Measurements from ENCODE around the gene KRT6C.
"Not testable (repeated sequence)": the region's sequence is repeated elsewhere in the genome, so short reads cannot be mapped to it uniquely, and the experiment has no call there.

KRT6C gene

GRCh38 chr12:52473768-52474167, at the start of gene KRT6C:
TSS of gene KRT6C (minus strand) at chr12:52473805. CDS start at chr12:52473737, 68 bp downstream.
- no peak for DNase-seq (ENCODE audit: low read depth)

GRCh38 chr12:52522346-52523011, 48.9 kb upstream of the KRT6C start:
- no peak for DNase-seq (ENCODE audit: low read depth)

DNA sequence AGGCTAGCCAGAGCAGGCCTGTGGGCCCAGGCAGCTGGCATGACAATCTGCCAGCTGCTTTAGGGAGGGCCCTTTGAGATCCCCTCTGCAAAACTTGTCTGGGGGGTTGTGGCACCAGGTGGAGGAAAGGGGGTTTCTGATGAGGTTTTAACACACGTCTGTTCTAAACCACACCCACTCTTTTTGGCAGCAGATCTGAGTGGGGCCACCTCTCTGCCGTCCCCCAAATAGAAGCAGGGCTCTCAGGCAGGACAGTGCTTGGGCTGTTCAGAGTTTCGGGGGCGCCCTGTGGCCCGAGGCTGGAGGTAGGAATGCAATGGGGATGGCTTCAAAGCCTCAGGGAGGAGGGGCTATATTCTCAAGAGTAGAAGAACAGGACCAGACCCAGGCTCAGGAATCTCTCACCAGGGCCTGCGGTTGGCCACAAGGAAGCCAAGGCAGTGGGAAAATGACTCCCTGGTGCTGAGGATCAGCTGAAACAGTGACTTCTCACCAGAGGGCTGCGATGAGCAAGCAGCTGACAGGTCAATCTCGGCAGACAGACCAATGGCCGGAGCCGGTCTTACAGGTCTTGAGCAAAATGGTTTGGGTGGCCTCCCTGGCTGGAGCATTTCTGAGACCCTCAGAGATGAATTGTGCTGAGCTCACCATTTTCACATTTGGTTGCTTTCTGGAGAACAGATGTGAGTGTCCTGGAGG, 48.1 kb upstream of the KRT6C start:
- DNase-seq (ENCODE audit: low read depth): no peak

- DNase-seq (ENCODE audit: low read depth): no peak
These were observed 47.6 kb upstream of the KRT6C start for GRCh38 chr12:52521175-52521567.

GRCh38 chr12:52519826-52520662, 46.4 kb upstream of the KRT6C start, which contains the start of gene KRT5:
TSS of gene KRT5 (minus strand) at chr12:52520394. CDS start at chr12:52520296, 98 bp downstream.
- DNase-seq (ENCODE audit: low read depth): no peak

DNA sequence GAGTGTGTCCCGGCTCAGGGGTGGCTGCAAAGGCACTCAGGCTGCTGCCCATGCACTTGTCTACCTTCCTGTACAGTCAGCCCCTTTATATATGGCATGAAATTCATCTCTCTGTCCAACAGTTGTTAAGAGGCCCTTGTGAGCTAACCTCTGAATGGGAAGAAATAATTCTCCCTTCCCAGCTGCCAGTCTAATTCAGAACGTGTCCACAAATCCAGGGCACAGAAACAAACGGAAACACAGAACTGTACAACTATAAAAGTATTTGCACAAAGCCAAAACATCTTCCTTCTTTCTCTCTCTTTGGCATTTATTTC, 45.7 kb upstream of the KRT6C start:
- DNase-seq (ENCODE audit: low read depth): no peak

- no peak for DNase-seq (ENCODE audit: low read depth)
These were observed 45.2 kb upstream of the KRT6C start for GRCh38 chr12:52518574-52519386.

DNA sequence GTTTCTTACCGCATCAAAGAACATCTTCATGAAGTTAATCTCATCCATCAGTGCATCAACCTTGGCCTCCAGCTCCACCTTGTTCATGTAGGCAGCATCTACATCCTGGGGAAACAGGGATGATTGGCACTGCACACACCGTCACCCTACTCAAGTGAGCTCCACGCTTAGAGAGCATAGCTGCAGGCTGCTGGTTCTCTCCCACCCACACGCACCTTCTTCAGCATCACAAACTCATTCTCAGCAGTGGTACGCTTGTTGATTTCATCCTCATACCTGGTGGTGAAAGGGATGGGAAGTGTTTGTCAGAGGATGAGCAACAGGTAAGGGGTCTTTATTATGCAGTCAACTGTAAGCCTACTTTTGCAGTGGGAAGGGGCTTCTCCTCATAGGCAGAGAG, 44.3 kb upstream of the KRT6C start:
- no peak for DNase-seq (ENCODE audit: low read depth)

- DNase-seq (ENCODE audit: low read depth): no peak
These were observed 43.6 kb upstream of the KRT6C start for GRCh38 chr12:52517005-52517835.

DNA sequence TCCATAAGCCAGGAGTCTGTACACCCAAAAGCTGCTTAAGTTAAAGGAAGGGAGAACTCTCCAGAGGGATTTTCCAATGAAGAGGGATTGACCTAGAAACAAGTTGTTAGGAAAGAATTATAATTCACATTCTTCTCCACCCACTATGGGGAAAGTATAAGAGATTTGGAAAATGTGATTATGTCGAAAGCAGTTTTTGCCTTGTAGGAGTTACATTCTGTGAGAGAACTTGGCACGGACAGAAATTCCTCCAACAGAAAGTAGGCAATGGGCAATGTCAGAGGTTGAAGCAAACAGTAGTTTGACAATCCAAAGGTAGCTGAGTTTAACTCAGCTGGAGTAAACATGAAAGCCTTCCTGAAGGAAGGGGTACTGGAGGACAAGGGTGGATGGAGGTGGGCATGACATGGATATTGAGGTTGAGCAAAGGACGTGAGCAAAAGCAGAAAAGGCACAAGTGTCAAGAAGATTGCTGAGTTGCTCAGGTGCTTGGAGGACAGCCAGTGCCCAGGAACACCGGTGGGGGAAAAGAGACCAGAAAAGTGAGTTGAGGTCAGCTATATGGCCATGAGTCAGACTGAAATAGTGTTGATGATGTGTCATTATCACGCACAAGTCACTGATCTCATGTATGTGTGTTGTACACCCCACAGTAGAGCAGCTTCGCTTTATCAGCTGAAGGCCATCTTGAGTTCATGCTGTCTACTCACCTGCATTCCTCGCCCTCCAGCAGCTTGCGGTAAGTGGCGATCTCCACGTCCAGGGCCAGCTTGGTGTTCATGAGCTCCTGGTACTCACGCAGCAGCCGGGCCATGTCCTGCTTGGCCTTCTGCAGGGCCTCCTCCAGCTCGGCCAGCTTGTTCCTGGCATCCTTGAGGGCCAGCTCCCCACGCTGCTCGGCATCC, 42.6 kb upstream of the KRT6C start:
- DNase-seq (ENCODE audit: low read depth): no peak

- DNase-seq (ENCODE audit: low read depth): no peak
These were observed 41.7 kb upstream of the KRT6C start for GRCh38 chr12:52515319-52515646.

DNA sequence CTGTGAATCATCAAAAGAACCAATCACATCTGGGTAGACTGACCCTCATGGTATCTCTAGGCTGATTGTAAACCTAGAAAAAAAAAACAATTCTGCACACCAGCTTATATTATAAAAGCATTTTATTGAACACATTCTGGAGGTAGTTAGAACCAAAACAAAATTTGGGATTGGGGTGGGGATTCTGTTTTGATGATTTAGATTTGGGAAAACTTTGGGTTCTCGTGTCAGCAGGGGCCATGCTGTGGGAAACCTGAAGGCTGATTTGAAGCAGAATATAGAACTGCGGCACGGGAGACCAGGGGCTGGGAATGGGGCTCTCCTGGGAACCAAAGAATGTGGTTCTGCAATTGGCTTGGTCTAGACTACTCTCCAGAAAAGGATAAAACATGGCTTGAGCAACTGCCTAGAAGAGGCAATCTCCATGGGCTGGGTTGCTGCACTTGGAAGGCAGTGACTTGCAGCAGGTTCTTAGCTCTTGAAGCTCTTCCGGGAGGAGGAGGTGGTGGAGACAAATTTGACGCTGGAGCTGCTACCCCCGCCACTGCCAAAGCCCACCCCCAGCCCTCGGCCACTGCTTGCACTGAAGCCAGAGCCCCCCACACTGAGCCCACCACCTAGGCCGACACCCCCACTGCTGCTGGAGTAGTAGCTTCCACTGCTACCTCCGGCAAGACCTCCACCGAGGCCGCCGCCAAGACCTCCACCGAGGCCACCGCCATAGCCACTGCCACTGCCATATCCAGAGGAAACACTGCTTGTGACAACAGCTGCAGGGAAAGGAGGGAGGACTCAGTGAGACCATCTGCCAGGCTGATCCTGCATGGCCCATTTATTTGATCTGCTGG, 41.1 kb upstream of the KRT6C start:
- DNase-seq (ENCODE audit: low read depth): no peak

GRCh38 chr12:52513736-52514135, 40.1 kb upstream of the KRT6C start:
- DNase-seq (ENCODE audit: low read depth): no peak

DNA sequence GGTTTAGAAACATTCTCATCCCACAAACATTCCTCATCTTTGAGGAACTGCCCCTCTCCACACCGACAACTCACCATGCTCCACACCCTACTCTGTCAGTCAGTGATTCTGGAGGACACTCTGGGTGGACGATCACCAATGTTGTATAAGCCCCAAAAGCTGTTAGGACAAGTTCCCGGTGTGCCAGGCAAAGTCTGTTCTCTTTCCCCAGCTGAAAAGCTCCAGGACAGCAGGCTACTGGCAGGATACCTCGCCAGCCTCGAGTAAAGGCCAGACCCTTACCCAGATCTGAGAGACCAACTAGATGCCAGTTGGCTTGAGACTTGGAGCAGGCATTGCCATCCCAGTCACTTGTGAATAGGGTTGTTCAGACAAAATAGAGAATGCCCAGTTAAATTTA, 34.6 kb upstream of the KRT6C start:
- no peak for DNase-seq (ENCODE audit: low read depth)

DNA sequence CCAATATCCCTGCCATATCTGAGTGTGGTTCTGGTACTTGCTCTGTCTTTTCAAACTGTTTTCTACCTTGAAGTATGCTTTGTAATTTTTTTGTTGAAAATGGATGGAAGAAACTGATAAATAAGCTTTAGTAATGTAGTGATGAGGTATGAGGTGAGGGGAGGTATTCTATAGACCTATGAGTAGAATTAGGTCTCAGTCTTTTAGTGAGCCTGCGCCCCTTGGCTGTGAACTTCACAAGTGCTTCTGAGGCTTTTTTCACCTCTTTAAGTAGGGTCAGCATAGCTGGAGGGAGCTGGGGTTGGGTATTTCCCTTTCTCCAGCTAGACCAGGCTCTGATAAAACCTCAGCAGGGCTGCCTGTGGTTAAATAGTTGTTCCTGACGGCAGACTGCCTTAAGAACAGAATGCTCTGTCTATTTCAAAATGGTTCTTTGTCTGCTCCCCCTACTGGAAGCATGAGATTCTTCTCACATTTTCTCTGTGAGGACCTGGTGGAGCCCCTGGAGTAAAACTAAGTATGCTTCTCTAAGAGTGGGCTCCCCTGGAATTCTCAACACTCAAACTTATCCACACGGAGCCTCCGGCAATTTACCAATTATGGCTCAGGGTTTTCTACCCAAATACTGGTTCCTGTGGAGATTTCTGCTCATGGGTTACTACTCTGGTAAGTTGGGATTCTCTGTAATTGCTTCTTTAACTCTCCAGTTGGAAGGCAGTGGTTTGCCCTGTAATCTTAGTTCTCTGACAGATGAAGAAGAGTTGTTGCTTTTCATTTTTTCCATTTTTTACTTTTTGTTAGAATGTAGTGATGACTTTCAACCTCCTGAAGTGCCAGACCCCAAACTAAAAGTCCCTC, 33.5 kb upstream of the KRT6C start:
- no peak for DNase-seq (ENCODE audit: low read depth)

- DNase-seq (ENCODE audit: low read depth): no peak
These were observed 29.3 kb upstream of the KRT6C start for GRCh38 chr12:52502877-52503276.

DNA sequence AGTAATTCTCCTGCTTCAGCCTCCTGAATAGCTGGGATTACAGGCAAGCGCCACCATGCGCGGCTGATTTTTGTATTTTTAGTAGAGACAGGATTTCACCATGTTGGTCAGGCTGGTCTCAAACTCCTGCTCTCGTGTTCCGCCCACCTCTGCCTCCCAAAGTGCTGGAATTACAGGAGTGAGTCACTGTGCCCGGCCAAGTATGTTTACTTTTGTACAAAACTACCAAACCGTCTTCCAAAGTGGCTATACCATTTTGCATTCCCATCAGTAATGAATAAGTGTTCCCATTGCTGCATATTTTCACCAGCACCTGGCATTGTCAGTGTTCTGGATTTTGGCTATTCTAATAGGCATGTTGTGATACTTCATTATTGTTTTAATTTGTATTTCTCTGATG, 27.9 kb upstream of the KRT6C start:
- DNase-seq (ENCODE audit: low read depth): no peak

- not testable (repeated sequence) for DNase-seq (ENCODE audit: low read depth)
These were observed 27.0 kb upstream of the KRT6C start for GRCh38 chr12:52500574-52500973.
